AG08395 (cell line): ENCODE data around the gene SRBD1.

Source experiments
- DNase-seq: peaks from one replicate; pipeline ENCODE4 v3.0.0; 2012; ENCODE audit warnings: mixed read lengths, low spot score

The SRBD1 gene

DNA sequence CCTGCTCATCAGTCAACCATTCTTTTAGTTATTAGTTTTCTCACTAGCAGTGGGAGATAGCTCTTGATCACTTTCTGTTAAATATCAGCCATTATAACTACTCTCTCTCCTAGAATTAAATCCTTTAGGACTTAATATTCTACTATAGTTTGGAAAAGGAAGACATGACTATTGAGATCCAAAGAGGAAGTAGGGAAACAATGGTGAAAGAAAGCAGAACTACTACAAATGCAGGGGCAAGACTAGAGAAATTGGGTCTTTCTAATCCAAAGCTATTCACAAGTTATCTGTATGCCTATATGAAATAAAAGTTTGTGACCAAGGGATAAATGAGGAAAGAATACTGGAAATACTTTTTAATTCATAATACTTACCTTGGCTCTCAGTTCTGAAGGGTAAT, 65.1 kb downstream of the SRBD1 start:
- DNase-seq = no peak

DNA sequence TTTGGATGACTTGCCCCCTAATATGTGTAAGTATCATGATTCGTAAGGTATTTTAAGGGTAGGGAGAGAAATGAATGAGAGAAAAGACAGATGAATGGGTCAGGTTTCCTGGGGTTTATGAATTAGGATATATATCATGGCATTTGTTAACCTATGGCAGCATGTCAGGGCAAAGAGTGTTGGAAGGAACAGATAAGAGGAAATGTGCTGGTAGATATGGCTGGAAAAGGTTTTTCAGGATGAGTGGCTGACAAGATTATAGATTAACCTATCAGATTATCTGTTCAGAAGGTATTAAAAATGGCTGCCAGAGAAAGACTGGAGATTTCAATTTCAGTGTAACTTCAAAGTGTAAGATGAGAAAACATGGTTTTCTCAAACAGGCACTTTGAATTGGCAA, 67.8 kb downstream of the SRBD1 start:
- no peak for DNase-seq

DNA sequence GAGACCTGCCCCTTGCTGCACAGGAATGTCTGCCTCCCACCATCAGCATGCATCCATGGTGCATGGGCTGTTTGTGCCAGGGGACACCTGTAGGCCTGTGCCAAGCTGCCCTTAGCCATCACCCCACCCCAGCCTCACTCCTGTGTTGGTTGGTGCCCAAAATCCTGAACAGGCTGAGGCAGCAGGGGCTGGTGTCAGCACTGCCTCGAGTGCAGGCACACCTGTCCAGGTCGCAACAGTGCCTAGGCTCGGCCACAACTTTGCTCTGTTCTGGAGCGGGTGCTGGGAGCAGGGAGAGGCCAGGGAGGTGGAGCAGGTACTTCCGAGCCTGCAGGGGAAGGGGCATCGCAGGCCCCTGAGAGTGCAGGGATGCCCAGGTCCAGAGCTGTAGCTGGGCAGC, 69.1 kb downstream of the SRBD1 start:
- no peak for DNase-seq

DNA sequence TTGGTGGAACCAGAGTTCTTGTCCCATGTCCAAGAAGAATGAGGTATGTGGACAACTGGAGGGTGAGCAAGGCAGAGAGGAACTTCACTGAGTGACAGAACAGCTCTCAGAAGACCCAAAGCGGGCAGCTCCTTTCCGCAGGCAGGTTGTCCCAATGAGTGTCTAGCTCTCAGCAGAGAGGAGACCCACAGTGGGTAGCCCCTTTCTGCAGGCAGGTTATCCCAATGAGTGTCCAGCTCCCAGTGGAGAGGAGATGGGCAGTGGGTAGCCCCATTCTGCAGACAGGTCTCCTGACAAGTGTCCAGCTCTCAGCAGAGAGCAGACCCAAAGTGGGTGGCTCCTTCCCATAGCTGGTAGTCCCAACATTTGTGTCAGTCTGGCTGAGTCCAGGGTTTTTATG, 69.6 kb downstream of the SRBD1 start:
- no peak for DNase-seq

DNA sequence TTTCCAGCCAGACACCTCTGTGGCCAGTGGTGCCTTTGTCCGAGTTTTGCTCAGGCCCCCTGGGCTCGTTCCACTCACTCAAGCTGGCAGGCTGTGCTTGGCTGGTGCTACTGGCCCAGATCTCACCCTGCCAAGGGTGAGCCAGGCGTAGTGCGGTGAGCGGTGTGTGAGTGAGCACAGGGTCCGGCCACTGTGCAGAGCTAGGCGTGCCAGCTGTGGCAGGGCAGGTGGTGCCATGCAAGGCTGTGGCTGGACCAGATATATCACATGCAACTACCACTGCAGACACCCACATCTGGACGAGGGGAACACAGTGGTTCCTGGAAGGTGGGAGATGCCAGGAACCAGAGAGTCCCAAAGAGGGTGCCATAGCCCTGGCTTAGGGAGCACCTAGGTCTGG, 70.1 kb downstream of the SRBD1 start:
- DNase-seq = no peak

DNA sequence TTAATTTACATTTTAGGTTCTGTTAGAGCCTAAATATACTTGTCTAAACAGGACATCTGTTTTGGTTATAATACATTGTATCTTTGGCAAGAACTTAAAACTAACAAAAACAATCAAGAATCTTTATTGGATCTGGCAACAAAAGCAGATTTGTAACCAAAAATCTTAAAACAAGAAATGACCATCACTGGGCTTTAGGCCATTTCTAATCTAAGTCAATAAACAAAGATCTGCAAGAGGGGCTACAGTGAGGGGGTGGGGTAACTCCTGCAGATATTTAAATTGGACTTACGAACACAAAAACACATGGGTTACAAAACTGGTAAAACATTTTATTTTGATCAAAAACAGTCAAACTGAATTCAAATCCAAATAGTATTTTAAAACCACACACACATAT, 77.3 kb downstream of the SRBD1 start:
- no peak for DNase-seq

DNA sequence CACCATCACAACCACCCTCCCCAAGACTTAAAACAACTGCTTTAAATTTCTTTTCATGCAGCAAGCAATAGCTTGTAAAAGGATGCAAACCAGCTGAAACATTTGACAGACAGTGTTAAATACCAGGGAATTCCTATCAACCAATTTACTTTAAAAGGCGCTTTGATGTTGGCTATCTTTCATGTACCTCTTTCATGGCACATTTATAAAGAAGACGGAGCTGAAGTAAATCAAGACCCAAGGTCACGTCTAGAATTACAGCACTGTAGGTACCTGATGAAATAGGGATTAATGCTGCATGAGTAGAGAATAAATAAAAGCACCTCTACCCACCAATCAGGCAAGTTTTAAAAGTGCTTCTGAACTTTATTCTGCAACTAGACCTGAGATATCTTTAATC, 78.9 kb downstream of the SRBD1 start:
- no peak for DNase-seq

DNA sequence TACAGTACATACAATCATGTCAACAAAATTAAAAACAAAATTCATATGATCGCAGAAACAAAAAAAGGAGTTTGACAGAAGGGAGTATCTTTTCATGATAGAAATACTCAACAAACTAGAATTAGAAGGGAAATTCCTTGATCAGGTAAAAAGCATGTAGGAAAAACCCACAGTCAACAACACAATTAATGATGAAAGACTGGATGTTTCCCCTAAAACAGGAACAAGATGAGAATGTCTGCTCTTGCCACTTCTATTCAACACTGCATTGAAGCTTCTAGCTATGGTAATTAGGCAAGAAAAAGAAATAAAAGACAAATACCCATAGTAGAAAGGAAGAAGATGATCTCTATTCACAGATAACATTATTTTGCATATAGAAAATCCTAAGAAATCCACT, 87.1 kb downstream of the SRBD1 start:
- no peak for DNase-seq

DNA sequence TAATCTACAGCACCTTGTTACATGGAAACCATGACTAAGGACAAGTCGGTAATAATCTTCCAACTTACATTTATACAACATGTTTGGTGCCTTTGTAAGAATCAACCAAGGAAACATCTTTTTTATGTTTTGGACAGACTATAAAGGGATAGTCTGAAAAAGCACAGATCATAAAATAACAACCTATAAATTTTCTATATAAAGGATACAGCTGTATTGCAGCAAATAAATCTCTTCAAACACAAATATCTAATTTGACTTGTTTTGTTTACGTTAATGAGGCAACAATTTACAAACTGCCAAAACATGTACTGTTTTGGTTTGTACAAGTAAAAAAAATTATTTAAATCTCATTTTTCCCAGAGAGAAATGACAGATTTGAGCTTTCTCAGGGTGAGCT, 92.5 kb downstream of the SRBD1 start:
- DNase-seq = no peak

DNA sequence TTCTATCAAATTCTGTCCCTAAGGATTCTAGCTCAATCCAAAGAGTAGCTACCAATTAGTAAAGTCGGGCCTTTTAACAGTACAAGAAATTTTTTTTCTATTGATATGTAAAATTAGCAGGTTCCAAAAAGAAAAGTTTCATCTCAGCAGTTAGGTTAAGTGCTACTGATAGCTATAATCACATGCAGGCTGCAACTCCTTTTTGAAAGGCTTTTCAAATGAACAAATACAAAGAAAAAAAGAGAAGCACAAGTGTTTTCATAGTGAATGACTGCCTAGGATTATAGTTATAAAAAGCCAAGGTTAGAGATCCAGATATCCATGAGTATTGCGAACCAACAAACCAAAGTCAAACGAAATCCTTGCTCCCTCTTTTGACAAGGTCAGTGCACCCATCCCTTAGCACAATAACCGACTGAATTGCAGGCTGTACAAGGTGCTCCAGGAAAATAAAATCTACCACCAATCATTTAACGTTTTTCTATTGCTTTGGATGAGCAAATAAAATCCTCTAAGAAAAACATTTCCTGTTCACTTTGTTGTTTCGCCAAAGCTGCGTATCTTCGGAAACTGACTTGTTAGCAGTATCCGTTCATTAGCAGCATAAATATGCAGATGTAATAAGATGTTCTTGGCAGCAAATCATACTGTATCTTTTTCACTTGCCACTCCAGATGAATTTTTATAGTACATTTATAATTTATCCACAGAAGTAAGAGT, 100.2 kb downstream of the SRBD1 start:
- DNase-seq = no peak

DNA sequence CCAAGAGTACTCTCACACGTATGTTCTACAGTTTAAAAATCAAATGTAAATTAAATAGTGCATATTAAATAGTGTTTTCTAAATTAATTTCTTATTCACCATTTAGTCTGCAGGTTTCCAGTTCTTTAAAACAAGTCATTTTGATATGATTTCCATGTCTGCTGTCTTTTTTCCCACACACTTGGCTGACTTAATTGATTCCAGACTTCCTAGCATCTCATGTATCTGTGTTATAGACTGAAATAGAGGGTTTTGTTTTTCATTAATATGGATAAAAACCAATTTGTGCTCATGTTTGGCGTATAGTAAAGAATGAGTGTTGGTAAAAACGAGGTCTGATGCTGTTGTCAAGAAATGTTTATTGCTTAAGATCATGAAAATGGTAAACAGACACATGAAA, 104.3 kb downstream of the SRBD1 start:
- DNase-seq = no peak

DNA sequence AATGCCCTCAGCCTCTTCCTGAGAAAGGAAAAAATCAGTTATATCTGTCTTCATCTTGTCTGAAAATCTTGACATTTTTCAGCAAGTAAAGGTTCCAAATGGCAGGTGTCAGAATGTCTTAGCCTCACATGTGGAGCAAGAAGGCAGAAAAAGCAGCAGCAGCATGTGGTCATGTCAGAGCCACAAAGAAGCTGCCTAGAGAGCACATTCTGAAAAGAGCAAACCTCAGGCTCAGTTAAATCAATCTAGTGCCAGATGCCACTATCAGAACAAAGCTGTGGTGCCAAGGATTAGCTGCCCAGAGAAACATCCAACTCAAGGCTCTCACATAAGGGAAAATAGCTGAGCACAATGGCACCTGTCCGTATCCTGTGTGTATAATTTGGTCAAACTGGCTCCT, 105.9 kb downstream of the SRBD1 start:
- DNase-seq = no peak

DNA sequence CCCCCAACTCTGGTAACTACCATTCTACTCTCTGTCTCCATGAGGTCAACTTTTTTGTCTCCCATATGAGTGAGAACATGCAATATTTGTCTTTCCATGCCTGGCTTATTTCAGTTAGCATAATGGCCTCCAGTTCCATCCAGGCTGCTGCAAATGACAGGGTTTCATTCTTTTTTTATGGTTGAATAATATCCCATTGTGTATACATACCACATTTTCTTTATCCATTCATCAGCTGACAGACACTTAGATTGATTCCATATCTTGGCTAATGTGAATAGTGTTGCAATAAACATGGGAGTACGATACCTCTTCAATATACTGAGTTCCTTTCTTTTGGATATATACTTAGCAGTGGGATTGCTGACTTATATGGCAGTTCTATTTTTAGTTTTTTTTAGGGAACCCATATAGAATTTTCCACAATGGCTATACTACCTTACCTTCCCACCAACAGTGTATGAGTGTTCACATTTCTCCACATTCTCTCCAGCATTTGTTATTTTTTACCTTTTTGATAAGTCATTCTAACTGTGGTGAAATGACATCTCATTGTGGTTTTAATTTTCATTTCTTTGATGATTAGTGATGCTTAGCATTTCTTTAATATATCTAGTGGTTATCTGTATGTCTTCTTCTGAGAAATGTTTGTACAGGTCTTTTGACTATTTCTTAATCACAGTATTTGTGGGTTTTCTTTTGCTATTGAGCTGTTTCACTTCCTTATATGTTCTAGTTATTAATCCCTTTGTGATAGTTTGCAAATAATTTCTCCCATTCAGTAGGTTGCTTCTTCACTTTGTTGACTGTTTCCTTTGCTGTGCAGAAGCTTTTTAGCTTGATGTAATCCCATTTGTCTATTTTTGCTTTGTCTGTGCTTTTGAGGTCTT, 112.2 kb downstream of the SRBD1 start:
- DNase-seq = no peak

DNA sequence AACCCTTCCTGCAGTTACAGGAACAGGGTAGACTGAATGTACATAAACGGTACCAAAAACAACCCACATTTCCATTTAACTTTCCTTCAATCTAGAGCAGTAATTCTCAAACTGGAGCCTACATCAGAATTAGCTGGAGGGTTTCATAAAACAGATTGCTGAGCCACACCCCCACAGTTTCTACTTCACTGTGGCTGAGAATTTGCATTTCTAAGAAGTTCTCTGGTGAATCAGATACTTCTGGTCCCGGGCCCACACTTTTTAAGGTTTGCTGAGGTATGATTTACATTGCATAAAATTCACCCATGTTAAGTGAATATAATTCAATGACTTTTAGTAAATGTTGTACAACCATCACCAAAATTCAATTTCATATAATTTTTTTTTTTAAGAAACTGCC, 113.7 kb downstream of the SRBD1 start:
- no peak for DNase-seq

DNA sequence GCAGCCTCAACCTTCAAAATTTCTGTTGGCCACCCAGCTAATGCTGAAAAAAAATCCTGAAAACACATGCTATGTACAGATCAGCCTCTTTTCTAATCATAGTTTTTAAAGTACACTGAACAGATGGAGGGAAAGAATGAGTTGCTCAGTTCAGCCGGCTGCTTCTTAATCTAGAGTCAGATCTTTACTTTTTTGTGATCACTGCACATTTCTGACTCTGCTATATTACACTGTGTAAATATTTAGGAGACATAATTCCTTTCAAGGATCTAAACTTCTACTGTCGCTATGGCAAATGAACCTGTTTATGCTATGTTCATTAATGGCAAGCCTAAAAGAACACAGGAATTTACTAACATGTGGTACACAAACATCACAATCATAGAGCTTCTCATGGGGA, 114.2 kb downstream of the SRBD1 start:
- no peak for DNase-seq

DNA sequence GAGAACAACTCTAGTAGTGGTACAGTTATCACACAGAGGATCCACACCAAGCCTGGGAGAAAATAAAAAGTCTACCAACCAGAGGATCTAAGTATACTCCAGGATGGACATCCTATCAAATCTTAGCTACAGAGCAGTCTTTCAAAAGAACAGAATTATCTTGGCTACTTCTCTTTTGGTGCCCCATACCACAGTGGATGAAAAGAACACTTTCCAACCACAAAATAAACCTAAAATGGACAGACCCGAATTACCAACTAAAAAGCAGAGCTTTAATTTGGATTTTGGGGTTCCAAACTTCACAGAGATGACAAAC, 116.1 kb downstream of the SRBD1 start:
- no peak for DNase-seq

DNA sequence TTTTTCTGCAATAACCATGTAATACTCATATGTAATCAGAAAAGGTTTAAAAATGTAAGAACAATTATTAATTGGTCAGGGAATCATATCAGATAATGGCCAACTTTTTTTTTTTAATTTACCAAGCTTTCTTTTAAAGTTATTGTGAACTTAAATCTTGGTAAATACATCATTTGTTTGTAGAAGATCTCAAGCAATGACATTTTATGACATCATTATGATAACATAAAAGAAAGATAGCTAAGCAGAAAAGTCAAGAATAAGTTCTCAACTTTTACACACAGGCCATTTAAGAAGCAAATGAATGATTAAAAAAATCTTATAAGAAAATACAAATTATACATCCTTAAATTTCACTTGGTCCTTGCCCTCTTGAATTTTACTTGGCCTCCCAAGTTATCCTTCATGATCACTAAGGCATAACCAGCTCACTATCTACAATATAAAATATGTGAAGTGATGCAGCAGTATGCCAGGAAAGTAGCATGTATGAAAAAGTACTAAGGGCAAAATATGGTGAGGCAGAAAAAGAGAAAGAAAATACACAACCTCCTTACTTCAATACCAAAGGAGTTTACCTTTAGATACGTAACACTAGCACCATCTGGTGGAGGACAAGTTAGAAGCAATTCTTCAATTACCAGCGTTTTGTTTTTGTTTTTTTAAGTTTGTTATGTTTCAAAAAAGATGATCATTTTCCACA, 116.6 kb downstream of the SRBD1 start:
- peak; percentile 63 for DNase-seq

DNA sequence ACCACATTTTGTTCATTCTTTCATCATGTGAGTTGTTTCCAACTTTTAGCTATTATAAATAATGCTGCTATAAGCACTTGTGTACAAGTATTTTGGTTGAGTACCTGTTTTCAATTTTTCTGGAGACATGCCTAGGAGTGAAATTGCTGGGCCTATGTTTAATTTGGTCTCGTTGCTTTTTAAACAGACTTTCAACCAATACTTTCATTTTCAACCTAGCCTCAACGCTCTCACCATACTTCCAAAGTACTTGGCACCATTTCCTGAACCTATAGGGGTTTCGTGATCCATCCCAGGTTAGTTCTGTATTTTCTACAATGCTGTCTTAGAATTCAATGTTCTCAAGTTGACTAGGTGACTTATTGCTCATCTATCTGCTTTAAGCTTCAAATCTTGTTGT, 126.1 kb downstream of the SRBD1 start:
- DNase-seq = no peak

DNA sequence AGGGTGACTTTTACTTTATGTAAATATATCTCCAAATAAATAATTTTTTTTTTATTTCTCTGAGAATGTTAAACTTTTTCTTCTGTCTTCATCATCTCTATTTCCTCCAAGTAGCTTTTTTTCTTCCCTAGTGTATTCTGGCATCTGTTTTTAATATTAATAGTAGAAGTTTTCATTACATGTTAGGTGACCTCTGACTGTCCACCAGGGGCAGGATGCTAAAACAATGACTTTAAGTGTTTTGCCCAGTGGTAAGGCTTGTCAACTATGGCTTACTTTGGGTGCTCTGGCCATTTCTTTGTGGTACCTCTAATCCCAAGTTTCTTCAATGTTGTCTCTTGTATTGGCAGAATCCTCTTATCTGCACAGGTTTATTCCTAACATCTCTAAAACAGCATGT, 127.1 kb downstream of the SRBD1 start:
- peak; percentile 18 for DNase-seq

DNA sequence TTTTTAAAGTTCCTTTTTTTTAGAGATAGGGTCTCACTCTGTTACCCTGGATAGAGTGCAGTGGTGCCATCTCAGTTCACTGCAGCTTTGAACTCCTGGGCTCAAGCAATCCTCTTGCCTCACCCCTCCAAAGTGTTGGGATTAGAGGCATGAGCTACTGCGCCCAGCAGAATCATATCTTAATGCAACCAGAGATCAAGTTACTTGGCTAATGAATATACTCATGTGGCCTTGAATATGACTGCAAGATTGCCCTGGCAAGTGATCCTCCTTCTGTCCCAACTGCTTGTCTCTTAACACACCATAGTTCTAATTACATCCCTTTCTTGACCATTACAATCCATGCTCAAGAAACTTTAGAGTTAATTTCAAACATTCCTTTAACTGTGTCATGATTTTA, 133.5 kb downstream of the SRBD1 start:
- no peak for DNase-seq

DNA sequence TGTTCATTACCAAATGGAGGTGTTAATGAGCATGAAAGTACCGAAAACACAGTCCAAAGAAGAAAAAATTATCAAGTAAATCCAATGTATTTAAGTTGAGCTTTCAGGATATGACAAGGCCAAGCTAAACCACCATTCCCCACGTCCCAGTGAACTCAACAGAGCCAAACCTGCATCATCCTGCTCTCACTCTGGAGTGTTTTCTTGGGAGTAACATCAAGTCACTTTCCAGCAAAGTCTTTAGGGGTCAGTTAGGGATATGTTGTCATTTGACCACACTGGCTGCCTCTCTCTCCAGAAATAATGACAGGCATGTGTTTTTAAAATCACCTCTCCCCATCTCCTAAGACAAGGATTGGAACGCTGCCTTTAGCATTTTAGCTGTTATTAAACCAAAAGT, 140.5 kb downstream of the SRBD1 start:
- DNase-seq = no peak

DNA sequence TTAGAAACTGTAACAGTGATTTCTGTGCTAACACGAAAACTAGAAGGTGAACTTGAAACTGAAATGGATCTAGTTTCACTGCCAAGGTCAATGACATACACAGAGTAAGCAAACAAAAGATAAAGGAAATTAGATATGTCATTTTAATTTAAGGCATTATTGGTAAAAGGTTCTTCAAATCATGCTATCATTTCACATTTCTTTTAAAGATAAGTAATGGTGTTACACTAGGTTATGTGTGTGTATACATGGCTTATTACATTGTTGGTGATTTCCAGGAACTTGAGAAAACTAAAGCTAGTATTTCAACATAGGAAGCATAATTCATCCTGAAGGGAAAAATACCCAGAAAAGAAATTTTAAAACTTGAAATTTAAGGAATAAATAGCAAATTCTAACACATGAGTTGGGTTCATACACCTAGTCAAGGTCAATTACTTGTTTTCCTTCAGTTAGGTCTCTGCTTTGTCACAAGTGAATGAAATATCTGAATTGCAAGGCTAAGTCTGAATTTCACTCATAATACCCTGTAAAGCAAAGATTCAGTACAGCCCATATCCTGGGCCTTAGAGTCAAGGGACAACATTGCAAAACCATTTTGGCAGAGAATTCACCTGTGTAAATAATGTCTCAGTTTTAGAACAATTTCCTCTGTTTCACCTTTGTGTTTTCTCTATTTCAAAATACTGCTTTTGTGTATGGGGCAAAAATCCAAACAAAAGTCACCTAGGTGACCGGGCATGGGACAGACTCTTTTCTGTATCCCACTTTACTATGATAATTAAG, 141.6 kb downstream of the SRBD1 start:
- no peak for DNase-seq
